22Rv1 (cell line): ENCODE measurements around the gene RSAD2.

Experiments used
- H3K27ac ChIP-seq: fragments of 450-650 bp; 2 replicates; pipeline ENCODE4 v1.5.1; 2017
- CTCF ChIP-seq: fragments of 450-650 bp; IDR thresholded peaks from 2 replicates; pipeline ENCODE4 v1.5.1; 2017; ENCODE audit warnings: mild to moderate bottlenecking
- ZFX ChIP-seq: fragments of 450-650 bp; IDR thresholded peaks from 2 replicates; pipeline ENCODE4 v1.6.1; 2017; ENCODE audit warnings: antibody characterized with exemption, borderline replicate concordance

RSAD2 gene

GRCh38 chr2:6945821-6946220, 68.2 kb downstream of the RSAD2 start:
- no peak overlapping the region for H3K27ac ChIP-seq
- no peak for TF ChIP-seq ZFX
- no peak for TF ChIP-seq CTCF

- no peak overlapping the region for H3K27ac ChIP-seq
- TF ChIP-seq CTCF (no peak), ZFX (no peak)
Observed at GRCh38 chr2:6946722-6947121, 69.1 kb downstream of the RSAD2 start.
